ENCODE data around the gene ACKR3. TPM values are rescaled to one million over a fixed set of nuclear protein-coding genes. Genes with fewer than 3 reads are reported as not detected.
A peak's percentile ranks its signal among the peaks of the same experiment; 100 is the strongest.

The ACKR3 gene
- total RNA-seq, 1 donor from 2014 or later: 75.6 TPM

DNA sequence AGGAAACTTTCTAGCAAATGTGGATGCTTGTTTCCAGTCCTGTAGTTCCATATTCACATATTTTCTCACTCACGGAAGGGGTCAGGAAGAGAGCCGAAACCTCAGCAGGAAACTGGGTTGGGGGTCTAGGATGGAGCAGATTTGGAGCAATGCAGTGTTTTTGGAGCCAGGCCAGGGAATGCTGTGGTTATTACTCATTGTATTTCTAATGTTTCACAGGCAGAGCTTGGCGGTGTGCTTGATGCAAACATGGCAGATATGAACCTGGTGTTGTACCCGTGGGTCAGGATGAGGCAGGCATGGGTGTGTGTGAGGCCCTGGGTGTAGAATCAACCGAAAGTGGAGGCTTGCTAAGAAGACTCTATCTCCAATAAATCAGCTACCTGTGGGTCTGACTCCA lies 34.6 kb upstream of the ACKR3 start:
- Histone ChIP-seq H3K36me3 (no peaks in the 10 kb centered on the region), H3K4me1 (peaks cover 0 to 5% of the 10 kb centered on the region in 2 donors), H3K27ac (no peak overlapping the region), H3K27me3 (no peaks in the 10 kb centered on the region), H3K4me3 (no peak overlapping the region), H3K9me3 (no peaks in the 10 kb centered on the region)
- DNase-seq (ENCODE audit: low spot score in 2 of 2): no peak
- TF ChIP-seq, protein P1, sequence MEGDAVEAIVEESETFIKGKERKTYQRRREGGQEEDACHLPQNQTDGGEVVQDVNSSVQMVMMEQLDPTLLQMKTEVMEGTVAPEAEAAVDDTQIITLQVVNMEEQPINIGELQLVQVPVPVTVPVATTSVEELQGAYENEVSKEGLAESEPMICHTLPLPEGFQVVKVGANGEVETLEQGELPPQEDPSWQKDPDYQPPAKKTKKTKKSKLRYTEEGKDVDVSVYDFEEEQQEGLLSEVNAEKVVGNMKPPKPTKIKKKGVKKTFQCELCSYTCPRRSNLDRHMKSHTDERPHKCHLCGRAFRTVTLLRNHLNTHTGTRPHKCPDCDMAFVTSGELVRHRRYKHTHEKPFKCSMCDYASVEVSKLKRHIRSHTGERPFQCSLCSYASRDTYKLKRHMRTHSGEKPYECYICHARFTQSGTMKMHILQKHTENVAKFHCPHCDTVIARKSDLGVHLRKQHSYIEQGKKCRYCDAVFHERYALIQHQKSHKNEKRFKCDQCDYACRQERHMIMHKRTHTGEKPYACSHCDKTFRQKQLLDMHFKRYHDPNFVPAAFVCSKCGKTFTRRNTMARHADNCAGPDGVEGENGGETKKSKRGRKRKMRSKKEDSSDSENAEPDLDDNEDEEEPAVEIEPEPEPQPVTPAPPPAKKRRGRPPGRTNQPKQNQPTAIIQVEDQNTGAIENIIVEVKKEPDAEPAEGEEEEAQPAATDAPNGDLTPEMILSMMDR (IDR thresholded peaks at IDR 0.05): no peak
- intact Hi-C loops (cut with DNase I): loop anchor here (5.0 kb wide), 1 partner anchor 427 kb away; no protein-coding TSS in a partner anchor

DNA sequence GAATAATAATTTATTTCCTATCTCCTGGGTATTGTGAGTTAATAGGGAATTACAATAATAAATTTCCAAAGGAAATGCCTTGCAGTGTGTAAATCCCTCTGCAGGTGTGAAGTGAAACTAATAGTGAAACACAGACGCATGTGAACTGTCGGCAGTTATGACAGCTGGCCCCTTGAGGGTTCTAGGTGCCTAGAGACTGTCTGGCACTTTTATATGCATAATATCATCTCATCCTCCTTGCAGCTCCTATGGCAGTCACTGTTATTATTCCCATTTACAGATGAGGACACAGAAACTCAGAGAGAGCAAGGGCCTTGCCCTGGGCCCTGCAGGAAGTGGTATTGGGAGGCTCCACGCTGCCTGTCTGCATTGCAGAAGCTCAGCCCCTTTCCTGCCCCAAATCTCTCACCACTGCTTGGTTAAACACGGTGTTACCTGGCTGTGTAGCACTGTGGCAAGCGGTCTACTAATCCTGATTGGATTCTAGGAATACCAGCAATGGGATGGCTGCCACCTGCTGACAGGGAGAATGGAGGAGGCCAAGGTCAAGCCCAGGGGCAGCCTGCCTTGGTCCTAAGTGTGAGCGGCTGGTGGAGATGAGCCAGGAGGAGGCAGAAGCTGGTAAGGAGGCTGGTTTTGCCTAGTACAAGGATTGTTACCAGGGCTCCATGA lies 32.8 kb upstream of the ACKR3 start:
- no peaks in the 10 kb centered on the region for H3K36me3 ChIP-seq
- TF ChIP-seq, protein P1 (IDR thresholded peaks at IDR 0.05): no peak
- no peaks in the 10 kb centered on the region for H3K9me3 ChIP-seq
- intact Hi-C loops (cut with DNase I): loop anchor here (5.0 kb wide), 1 partner anchor 425 kb away; no protein-coding TSS in a partner anchor
- H3K27ac ChIP-seq: no peak overlapping the region
- H3K4me1 ChIP-seq: peaks cover 0 to 5% of the 10 kb centered on the region in 2 donors
- no peak for DNase-seq (ENCODE audit: low spot score in 2 of 2)
- H3K4me3 ChIP-seq: no peak overlapping the region
- H3K27me3 ChIP-seq: no peaks in the 10 kb centered on the region

DNA sequence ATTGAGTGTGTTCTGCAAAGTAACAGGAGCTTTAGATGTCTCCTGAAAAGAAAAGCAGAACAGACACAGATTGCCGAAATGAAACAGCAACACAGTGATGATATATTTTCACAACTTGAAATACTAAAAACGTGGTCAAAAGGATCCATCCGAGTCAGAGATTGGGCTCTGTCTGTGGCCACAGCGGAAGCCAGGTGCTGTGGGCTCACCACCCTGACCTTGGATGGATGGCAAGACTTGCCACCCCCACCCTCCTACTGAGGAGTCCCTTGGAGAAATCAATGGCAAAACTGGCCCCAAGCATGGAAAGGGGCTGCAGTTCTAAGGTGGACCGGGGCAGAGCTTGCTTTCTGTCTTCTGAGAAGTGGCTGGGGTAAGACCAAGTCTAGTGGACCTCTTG lies 31.4 kb upstream of the ACKR3 start:
- no peaks in the 10 kb centered on the region for H3K36me3 ChIP-seq
- no peak overlapping the region for H3K27ac ChIP-seq
- no peaks in the 10 kb centered on the region for H3K27me3 ChIP-seq
- H3K4me3 ChIP-seq: peak overlapping the region in 1 of 2 donors; percentile 20
- intact Hi-C loops (cut with DNase I): loop anchor here (5.0 kb wide), 1 partner anchor 424 kb away; no protein-coding TSS in a partner anchor
- DNase-seq (ENCODE audit: low spot score in 2 of 2): no peak
- peaks cover 0 to 5% of the 10 kb centered on the region in 2 donors for H3K4me1 ChIP-seq
- TF ChIP-seq, protein P1 (IDR thresholded peaks at IDR 0.05): no peak
- H3K9me3 ChIP-seq: no peaks in the 10 kb centered on the region

DNA sequence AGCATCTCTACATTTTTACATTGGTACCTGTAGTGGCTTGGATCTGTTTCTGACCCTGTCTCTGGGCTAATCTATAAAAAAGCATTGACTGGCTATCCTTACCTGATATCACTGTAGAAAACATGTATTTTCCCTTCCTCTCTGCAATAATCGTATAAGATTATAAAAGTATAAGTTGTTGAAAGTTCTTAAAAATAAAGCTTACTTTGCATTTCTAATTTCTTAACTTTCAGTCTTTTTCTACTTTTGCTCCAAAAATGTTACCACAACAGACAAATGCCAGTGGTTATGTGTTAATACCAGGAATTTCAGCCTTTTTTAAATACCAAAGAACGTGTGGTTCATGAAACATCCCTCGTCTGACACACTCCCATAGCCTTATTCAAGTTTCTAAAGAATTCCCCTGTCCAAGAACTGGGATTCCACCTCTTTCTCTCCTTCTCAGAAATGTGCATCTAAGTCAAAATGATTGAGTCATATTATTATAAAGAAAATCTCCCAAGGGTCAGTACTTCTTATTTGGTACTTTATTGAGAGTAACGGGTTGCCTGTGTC lies 28.5 kb upstream of the ACKR3 start:
- Histone ChIP-seq H3K4me1 (peaks cover 0 to 5% of the 10 kb centered on the region in 2 donors), H3K9me3 (no peaks in the 10 kb centered on the region), H3K36me3 (no peaks in the 10 kb centered on the region), H3K27me3 (no peaks in the 10 kb centered on the region), H3K4me3 (no peak overlapping the region), H3K27ac (no peak overlapping the region)
- TF ChIP-seq, protein P1 (IDR thresholded peaks at IDR 0.05): no peak
- no peak for DNase-seq (ENCODE audit: low spot score in 2 of 2)
- intact Hi-C loops (cut with DNase I): no loop called here

DNA sequence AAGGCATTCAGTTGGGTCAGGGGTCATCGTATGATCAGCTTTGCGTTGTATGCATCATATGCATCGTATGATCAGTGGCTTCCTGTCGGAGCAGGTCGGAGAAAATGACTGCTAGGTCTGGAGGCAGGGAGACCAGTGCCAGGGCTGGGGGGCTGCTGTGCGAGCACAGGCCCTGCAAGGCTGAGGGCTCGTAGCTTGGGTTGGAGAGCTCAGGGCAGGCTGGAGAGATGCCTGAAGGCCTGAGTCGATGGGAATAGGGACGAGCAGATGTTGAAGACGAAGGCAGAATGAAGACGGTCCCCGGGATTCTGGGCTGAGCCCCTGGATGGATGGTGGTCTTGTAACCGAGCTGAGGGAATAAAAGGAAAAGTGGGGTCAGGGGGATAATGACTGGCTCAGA lies 25.3 kb upstream of the ACKR3 start:
- H3K36me3 ChIP-seq: no peaks in the 10 kb centered on the region
- H3K4me3 ChIP-seq: no peak overlapping the region
- H3K27ac ChIP-seq: no peak overlapping the region
- H3K27me3 ChIP-seq: no peaks in the 10 kb centered on the region
- TF ChIP-seq, protein P1 (IDR thresholded peaks at IDR 0.05): no peak
- intact Hi-C loops (cut with DNase I): no loop called here
- peaks cover 0 to 9% of the 10 kb centered on the region in 2 donors for H3K9me3 ChIP-seq
- no peak for DNase-seq (ENCODE audit: low spot score in 2 of 2)
- peaks cover 0 to 3% of the 10 kb centered on the region in 2 donors for H3K4me1 ChIP-seq

Measured in ascending aorta (tissue), 2 donors.